Astrocyte of the spinal cord (primary cell): ENCODE data around the gene HOXB3.

ENCODE experiments used
- DNase-seq: peaks from one replicate; pipeline ENCODE4 v3.0.0; 2011; ENCODE audit warnings: low read depth, low spot score
- H3K4me3 ChIP-seq: 2 replicates; pipeline ENCODE4 v1.5.1; 2011; ENCODE audit warnings: low read depth, mild to moderate bottlenecking, low read length, moderate library complexity
- in situ Hi-C: cut with HindIII; loops from 2 replicates; pipeline ENCODE4 v1.10.0; 2017; ENCODE audit warnings: low sequenced_read_pairs
- TF ChIP-seq, protein P1 (sequence below): IDR thresholded peaks from 2 replicates; pipeline ENCODE4 v1.5.1; 2012; ENCODE audit warnings: low read depth, mild to moderate bottlenecking, low read length, inconsistent platforms

HOXB3 gene

GRCh38 chr17:48571024-48571818, 18.8 kb downstream of the HOXB3 start:
- in situ Hi-C loops = no loop called here
- TF ChIP-seq, protein P1, sequence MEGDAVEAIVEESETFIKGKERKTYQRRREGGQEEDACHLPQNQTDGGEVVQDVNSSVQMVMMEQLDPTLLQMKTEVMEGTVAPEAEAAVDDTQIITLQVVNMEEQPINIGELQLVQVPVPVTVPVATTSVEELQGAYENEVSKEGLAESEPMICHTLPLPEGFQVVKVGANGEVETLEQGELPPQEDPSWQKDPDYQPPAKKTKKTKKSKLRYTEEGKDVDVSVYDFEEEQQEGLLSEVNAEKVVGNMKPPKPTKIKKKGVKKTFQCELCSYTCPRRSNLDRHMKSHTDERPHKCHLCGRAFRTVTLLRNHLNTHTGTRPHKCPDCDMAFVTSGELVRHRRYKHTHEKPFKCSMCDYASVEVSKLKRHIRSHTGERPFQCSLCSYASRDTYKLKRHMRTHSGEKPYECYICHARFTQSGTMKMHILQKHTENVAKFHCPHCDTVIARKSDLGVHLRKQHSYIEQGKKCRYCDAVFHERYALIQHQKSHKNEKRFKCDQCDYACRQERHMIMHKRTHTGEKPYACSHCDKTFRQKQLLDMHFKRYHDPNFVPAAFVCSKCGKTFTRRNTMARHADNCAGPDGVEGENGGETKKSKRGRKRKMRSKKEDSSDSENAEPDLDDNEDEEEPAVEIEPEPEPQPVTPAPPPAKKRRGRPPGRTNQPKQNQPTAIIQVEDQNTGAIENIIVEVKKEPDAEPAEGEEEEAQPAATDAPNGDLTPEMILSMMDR = no peak
- peak overlapping the region; percentile 77 for H3K4me3 ChIP-seq
- no peak for DNase-seq

GRCh38 chr17:48570325-48571023, 19.6 kb downstream of the HOXB3 start:
- no peak for DNase-seq
- in situ Hi-C loops = no loop called here
- TF ChIP-seq, protein P1 = no peak
- H3K4me3 ChIP-seq = peak overlapping the region; percentile 77

- no peak for DNase-seq
- TF ChIP-seq, protein P1 = no peak
- in situ Hi-C loops = no loop called here
- H3K4me3 ChIP-seq = peak overlapping the region; percentile 77
These were observed 20.2 kb downstream of the HOXB3 start for GRCh38 chr17:48569674-48570324.

DNA sequence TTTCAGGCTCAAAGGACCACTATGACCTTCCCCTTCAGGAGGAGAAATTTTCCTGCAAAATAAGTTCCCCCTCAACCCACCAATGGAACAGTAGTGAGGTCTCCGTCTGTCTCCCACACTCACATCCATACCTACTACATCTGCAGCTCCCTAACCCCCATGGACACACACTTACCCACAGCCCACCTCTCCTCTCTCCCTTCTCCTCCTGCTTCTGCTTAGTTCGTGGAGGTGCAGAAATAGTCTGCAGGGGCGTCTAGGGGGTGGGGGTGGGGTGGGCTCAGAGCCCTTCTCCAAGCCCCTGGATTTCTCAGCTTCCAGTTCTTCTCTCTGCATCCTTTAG, 20.8 kb downstream of the HOXB3 start:
- in situ Hi-C loops = no loop called here
- peak overlapping the region; percentile 77 for H3K4me3 ChIP-seq
- TF ChIP-seq, protein P1 = no peak

DNA sequence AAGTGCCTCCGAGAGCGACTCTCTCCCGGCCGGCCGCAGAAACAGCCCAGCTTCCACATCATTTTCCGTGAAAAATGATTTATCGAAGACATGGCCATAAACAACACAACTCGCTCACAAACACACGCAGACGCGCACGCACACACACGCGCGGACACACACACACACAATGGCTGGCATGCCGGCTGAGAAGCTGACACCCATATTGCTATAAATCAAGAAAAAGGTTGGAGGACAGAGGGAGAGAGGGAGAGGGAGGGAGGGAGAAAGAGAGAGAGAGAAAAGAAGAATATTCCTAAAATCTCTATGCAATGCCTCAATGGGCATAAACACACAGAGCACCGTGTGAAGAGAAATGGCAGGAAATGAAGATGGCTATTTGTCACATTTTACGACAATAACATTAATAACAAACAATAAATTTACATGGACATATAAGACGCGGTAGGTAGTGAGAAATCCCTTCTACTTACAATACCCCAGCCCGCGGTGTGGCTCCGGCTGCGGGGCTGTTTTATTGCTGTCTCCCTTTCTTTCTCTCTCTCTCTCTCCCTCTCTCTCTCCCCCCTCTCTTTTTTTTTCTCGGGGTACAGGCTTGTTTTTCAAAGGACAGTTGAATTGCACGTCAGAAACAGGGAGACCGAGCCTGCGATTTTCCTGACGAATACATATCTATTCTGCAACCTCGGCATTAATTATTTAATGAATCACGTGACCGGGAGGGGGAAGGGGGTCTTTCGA, 21.4 kb downstream of the HOXB3 start:
- TF ChIP-seq, protein P1 = no peak
- no peak for DNase-seq
- peak overlapping the region; percentile 77 for H3K4me3 ChIP-seq
- in situ Hi-C loops = no loop called here

More for the DNA sequence above, 20.8 kb downstream of the HOXB3 start:
- DNase-seq = no peak
